WTC11 (cell line): ENCODE results near the gene OSCP1. TPM values are rescaled to one million over a fixed set of nuclear protein-coding genes. Genes with fewer than 3 reads are reported as not detected.

Experiments used
- ATAC-seq: fragments of 200-7000 bp; cut with Tn5 transposase; 2 replicates; pipeline ENCODE4 v1.10.0; 2021; ENCODE audit warnings: mild to moderate bottlenecking, moderate library complexity
- CTCF ChIA-PET: fragments of 300-600 bp; sonication (Branson Sonifier 250); formaldehyde crosslinking; loops from one replicate; lab custom pipeline; 2021; ENCODE audit warnings: antibody characterized with exemption; lab: Charles Lee
- POLR2A ChIA-PET: fragments of 350-600 bp; sonication (Branson Sonifier 250); formaldehyde crosslinking; loops from one replicate; lab custom pipeline; 2021; ENCODE audit warnings: antibody characterized with exemption; lab: Charles Lee
- DNase-seq: peaks from one replicate; pipeline ENCODE4 v3.0.0; 2021; ENCODE audit warnings: low spot score
- H3K27ac Mint-ChIP-seq: 2 replicates; pipeline ENCODE4 v1.8.0; 2021; ENCODE audit warnings: mixed read lengths
- H3K27me3 Mint-ChIP-seq: 2 replicates; pipeline ENCODE4 v1.8.0; 2021; ENCODE audit warnings: low read depth, mild to moderate bottlenecking, moderate library complexity, mixed read lengths
- H3K36me3 Mint-ChIP-seq: 2 replicates; pipeline ENCODE4 v1.8.0; 2021; ENCODE audit warnings: mixed read lengths
- H3K4me1 Mint-ChIP-seq: 2 replicates; pipeline ENCODE4 v1.8.0; 2022; ENCODE audit warnings: mixed read lengths
- H3K4me3 Mint-ChIP-seq: 2 replicates; pipeline ENCODE4 v1.8.0; 2021; ENCODE audit warnings: mild to moderate bottlenecking, moderate library complexity, mixed read lengths
- H3K9me3 Mint-ChIP-seq: 2 replicates; pipeline ENCODE4 v1.8.0; 2021; ENCODE audit warnings: mixed read lengths
- HMGA2 ChIP-seq: fragments of 250-450 bp; sonication (Bioruptor Pico); IDR thresholded peaks from 2 replicates; pipeline ENCODE4 v1.4.0; 2021; ENCODE audit warnings: mild to moderate bottlenecking, moderate library complexity
- NFE2L1 ChIP-seq: sonication (generic); formaldehyde crosslinking; IDR thresholded peaks from 2 replicates; pipeline ENCODE4 v1.8.1; 2023; ENCODE audit warnings: missing genetic modification reagents
- PRRX2 ChIP-seq: fragments of 250-450 bp; sonication (Bioruptor Pico); IDR thresholded peaks from 2 replicates; pipeline ENCODE4 v1.8.0; 2021; ENCODE audit warnings: mild to moderate bottlenecking
- TEAD1 ChIP-seq: sonication (generic); formaldehyde crosslinking; IDR thresholded peaks from 2 replicates; pipeline ENCODE4 v1.8.0; 2022; ENCODE audit warnings: mild to moderate bottlenecking, missing genetic modification reagents
- ZNF121 ChIP-seq: sonication (generic); formaldehyde crosslinking; IDR thresholded peaks from 2 replicates; pipeline ENCODE4 v1.8.0; 2023; ENCODE audit warnings: missing genetic modification reagents
- ZNF138 ChIP-seq: sonication (generic); formaldehyde crosslinking; conservative IDR thresholded peaks from 2 replicates; pipeline ENCODE4 v1.8.1; 2022; ENCODE audit warnings: mild to moderate bottlenecking, moderate library complexity, missing genetic modification reagents
- ZNF416 ChIP-seq: fragments of 250-450 bp; sonication (Bioruptor Pico); IDR thresholded peaks from 2 replicates; pipeline ENCODE4 v1.9.0; 2021; ENCODE audit warnings: mild to moderate bottlenecking, inconsistent platforms
- total RNA-seq: library from RNA; stranded (reverse); gene quantifications from 3 replicates; pipeline ENCODE4 v1.2.3, GENCODE V29; 2021
- TF ChIP-seq, protein P1 (sequence below): fragments of 250-450 bp; sonication (Bioruptor Pico); IDR thresholded peaks from 2 replicates; pipeline ENCODE4 v1.9.0; 2021; ENCODE audit warnings: moderate library complexity, mild to moderate bottlenecking, inconsistent platforms, borderline replicate concordance
- TF ChIP-seq, protein P2 (sequence below): fragments of 200-600 bp; IDR thresholded peaks from 2 replicates; pipeline ENCODE4 v1.8.0; 2022; ENCODE audit warnings: antibody characterized with exemption
- TF ChIP-seq, protein P3 (sequence below): sonication (generic); formaldehyde crosslinking; IDR thresholded peaks from 2 replicates; pipeline ENCODE4 v1.8.1; 2022; ENCODE audit warnings: mild to moderate bottlenecking, missing genetic modification reagents, moderate library complexity, borderline replicate concordance
- TF ChIP-seq, protein P4 (sequence below): fragments of 250-450 bp; sonication (Bioruptor Pico); IDR thresholded peaks from 2 replicates; pipeline ENCODE4 v1.9.0; 2021; ENCODE audit warnings: mild to moderate bottlenecking, borderline replicate concordance
- TF ChIP-seq, protein P5 (sequence below): sonication (generic); formaldehyde crosslinking; conservative IDR thresholded peaks from 2 replicates; pipeline ENCODE4 v1.8.1; 2022; ENCODE audit warnings: mild to moderate bottlenecking, missing genetic modification reagents
- TF ChIP-seq, protein P6 (sequence below): fragments of 250-450 bp; sonication (Bioruptor Pico); conservative IDR thresholded peaks from 2 replicates; pipeline ENCODE4 v1.9.0; 2021; ENCODE audit warnings: mild to moderate bottlenecking

Gene OSCP1
- total RNA-seq, 1 experiment from 2014 or later: 1.7 TPM

DNA sequence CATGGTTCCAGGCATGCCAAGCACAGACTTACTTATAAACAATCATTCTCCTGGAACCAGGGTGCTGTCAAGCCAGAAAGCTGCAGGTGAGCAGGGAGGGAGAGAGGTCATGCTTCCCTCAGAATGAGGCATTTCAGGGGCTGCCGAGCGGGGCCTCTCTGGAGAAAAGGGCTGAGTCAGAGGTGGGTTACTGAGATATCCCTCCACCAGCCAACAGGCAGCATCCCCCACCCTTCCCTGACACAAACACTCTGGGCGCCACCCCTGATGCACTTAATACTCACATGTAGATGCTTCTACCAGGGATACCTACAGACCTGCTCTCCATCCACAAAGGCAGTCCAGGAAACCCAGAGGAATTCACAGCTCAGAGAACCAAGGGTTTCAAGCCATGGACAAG is 77.6 kb downstream of the OSCP1 start:
- TF ChIP-seq, protein P1, sequence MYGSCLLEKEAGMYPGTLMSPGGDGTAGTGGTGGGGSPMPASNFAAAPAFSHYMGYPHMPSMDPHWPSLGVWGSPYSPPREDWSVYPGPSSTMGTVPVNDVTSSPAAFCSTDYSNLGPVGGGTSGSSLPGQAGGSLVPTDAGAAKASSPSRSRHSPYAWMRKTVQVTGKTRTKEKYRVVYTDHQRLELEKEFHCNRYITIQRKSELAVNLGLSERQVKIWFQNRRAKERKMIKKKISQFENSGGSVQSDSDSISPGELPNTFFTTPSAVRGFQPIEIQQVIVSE (CRISPR knock-in tag): no peak
- no peak for TF ChIP-seq ZNF121 (CRISPR knock-in tag)
- no peak for TF ChIP-seq PRRX2 (CRISPR knock-in tag)
- no peak for TF ChIP-seq ZNF416 (CRISPR knock-in tag)
- TF ChIP-seq, protein P2, sequence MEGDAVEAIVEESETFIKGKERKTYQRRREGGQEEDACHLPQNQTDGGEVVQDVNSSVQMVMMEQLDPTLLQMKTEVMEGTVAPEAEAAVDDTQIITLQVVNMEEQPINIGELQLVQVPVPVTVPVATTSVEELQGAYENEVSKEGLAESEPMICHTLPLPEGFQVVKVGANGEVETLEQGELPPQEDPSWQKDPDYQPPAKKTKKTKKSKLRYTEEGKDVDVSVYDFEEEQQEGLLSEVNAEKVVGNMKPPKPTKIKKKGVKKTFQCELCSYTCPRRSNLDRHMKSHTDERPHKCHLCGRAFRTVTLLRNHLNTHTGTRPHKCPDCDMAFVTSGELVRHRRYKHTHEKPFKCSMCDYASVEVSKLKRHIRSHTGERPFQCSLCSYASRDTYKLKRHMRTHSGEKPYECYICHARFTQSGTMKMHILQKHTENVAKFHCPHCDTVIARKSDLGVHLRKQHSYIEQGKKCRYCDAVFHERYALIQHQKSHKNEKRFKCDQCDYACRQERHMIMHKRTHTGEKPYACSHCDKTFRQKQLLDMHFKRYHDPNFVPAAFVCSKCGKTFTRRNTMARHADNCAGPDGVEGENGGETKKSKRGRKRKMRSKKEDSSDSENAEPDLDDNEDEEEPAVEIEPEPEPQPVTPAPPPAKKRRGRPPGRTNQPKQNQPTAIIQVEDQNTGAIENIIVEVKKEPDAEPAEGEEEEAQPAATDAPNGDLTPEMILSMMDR: no peak
- TF ChIP-seq NFE2L1 (CRISPR knock-in tag): no peak
- TF ChIP-seq TEAD1 (CRISPR knock-in tag): no peak
- TF ChIP-seq, protein P3, sequence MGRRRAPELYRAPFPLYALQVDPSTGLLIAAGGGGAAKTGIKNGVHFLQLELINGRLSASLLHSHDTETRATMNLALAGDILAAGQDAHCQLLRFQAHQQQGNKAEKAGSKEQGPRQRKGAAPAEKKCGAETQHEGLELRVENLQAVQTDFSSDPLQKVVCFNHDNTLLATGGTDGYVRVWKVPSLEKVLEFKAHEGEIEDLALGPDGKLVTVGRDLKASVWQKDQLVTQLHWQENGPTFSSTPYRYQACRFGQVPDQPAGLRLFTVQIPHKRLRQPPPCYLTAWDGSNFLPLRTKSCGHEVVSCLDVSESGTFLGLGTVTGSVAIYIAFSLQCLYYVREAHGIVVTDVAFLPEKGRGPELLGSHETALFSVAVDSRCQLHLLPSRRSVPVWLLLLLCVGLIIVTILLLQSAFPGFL: no peak
- TF ChIP-seq ZNF138: no peak
- TF ChIP-seq, protein P4, sequence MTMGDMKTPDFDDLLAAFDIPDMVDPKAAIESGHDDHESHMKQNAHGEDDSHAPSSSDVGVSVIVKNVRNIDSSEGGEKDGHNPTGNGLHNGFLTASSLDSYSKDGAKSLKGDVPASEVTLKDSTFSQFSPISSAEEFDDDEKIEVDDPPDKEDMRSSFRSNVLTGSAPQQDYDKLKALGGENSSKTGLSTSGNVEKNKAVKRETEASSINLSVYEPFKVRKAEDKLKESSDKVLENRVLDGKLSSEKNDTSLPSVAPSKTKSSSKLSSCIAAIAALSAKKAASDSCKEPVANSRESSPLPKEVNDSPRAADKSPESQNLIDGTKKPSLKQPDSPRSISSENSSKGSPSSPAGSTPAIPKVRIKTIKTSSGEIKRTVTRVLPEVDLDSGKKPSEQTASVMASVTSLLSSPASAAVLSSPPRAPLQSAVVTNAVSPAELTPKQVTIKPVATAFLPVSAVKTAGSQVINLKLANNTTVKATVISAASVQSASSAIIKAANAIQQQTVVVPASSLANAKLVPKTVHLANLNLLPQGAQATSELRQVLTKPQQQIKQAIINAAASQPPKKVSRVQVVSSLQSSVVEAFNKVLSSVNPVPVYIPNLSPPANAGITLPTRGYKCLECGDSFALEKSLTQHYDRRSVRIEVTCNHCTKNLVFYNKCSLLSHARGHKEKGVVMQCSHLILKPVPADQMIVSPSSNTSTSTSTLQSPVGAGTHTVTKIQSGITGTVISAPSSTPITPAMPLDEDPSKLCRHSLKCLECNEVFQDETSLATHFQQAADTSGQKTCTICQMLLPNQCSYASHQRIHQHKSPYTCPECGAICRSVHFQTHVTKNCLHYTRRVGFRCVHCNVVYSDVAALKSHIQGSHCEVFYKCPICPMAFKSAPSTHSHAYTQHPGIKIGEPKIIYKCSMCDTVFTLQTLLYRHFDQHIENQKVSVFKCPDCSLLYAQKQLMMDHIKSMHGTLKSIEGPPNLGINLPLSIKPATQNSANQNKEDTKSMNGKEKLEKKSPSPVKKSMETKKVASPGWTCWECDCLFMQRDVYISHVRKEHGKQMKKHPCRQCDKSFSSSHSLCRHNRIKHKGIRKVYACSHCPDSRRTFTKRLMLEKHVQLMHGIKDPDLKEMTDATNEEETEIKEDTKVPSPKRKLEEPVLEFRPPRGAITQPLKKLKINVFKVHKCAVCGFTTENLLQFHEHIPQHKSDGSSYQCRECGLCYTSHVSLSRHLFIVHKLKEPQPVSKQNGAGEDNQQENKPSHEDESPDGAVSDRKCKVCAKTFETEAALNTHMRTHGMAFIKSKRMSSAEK (CRISPR knock-in tag): no peak
- TF ChIP-seq, protein P5, sequence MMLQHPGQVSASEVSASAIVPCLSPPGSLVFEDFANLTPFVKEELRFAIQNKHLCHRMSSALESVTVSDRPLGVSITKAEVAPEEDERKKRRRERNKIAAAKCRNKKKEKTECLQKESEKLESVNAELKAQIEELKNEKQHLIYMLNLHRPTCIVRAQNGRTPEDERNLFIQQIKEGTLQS: no peak
- TF ChIP-seq, protein P6, sequence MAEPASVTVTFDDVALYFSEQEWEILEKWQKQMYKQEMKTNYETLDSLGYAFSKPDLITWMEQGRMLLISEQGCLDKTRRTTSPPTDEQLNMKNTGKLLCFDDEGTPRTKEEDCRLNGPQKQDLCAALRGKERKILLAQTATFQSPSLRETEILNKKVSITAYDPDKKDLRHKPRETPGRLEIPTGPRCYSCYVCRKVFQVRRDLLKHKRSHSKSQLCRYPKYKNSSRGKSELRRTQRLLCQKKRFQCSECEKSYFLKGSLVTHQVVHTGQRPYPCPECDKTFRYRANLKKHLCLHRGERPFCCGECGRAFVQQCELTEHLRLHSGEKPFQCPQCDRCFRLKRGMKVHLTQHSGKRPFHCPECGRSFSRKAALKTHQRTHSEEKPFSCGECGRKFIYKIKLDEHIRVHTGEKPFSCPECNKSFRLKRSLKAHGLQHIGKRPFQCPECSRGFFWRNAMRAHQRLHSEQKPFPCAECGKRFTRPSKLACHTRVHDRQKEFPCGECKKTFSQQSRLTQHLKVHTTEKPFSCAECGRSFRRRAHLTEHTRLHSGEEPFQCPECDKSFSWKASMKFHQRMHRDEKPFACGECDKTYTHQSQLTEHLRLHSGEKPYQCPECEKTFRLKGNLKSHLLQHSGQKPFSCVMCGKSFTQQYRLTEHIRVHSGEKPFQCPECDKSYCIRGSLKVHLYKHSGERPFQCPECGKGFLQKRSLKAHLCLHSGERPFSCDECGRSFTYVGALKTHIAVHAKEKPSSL (CRISPR knock-in tag): no peak
- no peak for TF ChIP-seq HMGA2
- ChIA-PET CTCF (interaction anchor here (0.6 to 1.2 kb wide), 3 partner anchors 12 to 238 kb away, joined by 3 to 6 read pairs (median 3); no protein-coding TSS in a partner anchor), POLR2A (interaction anchor here (1.0 kb wide), 1 partner anchor 50 kb away, joined by 4 read pairs; no protein-coding TSS in a partner anchor)
- no peaks in the 10 kb centered on the region for H3K27me3 Mint-ChIP-seq
- H3K4me3 Mint-ChIP-seq: no peak overlapping the region
- H3K4me1 Mint-ChIP-seq: peaks cover 48% of the 10 kb centered on the region
- H3K36me3 Mint-ChIP-seq: no peaks in the 10 kb centered on the region
- no peaks in the 10 kb centered on the region for H3K9me3 Mint-ChIP-seq
- ATAC-seq (no peak), DNase-seq (no peak)
- peak overlapping the region; percentile 91; the same call in 1 of the 2 replicates for H3K27ac Mint-ChIP-seq
